ENCODE data around the gene ARPC1B.
"Not testable (repeated sequence)": the region's sequence is repeated elsewhere in the genome, so short reads cannot be mapped to it uniquely, and the experiment has no call there.

Gene ARPC1B

DNA sequence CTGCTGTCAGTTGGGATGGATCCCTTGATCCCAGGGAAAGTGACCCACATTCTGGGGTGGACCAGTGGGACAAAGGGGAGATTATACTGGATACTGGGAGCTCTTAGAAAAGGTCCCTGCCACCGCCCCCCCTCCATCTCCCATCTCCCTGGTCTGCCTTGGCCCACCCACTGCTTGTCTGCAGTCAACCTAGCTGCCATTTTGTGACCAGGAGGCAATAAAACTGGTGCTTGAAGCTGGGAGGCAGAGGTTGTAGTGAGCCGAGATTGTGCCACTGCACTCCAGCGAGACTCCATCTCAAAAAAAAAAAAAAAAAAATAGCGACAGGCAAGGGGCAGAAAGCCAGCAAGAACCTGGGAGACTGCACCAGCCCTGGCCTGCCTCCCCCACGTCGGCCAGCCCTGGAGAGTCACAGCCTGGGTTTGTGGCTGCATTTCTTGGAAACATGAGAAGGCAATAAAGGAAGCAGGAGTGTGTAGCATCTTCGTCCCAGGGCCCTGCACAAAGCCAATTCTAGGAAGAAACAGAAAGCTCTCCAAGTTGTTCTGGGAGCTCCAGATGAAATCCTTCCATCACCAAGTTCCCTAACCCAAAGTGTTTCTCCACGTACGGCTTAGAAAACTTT, 4.7 kb upstream of the ARPC1B start:
- DNase-seq, result no peak

GRCh38 chr7:99371376-99371920, 3.1 kb upstream of the ARPC1B start:
- no peak for DNase-seq

GRCh38 chr7:99372275-99373090, 2.0 kb upstream of the ARPC1B start:
- DNase-seq, result no peak

GRCh38 chr7:99373091-99374066, 1.2 kb upstream of the ARPC1B start:
- no peak for DNase-seq

DNA sequence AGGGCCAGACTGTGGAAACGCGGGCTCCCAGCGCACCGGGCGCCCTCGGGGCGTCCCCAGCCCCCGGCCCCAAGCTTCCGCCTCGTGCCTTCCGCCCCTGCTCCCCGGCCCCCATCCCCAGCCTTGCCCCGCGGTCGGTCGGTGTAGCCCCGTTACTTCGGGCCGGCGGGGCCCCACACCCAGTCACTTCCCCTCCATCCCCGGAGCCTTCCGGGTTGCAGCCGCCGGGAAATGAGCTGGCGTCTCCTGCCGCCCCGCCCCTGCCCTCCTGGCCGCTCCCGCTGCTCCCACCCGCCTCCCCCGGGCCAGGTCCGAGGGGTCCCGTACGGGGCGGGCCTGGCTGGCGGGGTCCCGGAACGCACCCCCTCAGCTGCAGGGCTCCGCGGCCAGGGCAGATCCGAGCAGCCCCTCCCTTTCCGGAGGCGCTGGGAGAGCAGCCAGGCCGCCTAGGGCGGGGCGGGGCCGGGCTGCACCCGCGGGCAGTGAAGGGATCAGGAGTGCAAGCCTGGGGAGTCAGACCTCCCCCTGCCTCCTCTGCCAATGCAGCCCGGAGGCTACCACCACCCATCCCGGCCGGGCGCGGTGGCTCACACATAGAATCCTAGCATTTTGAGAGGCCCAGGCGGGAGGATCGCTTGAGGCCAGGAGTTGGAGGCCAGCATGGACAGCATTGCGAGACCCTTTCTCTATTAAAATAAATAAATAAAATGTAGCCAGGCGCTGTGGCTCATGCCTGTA, 709 bp downstream of the ARPC1B start:
- DNase-seq, result peak; percentile 68 to 76

GRCh38 chr7:99379043-99379577, 4.6 kb downstream of the ARPC1B start:
- DNase-seq, result peak; percentile 46 to 54

GRCh38 chr7:99379693-99380031, 5.1 kb downstream of the ARPC1B start:
- DNase-seq, result not testable (repeated sequence)

- DNase-seq, result peak; percentile 45 to 57
Measured at GRCh38 chr7:99380032-99380822, 5.7 kb downstream of the ARPC1B start.

DNA sequence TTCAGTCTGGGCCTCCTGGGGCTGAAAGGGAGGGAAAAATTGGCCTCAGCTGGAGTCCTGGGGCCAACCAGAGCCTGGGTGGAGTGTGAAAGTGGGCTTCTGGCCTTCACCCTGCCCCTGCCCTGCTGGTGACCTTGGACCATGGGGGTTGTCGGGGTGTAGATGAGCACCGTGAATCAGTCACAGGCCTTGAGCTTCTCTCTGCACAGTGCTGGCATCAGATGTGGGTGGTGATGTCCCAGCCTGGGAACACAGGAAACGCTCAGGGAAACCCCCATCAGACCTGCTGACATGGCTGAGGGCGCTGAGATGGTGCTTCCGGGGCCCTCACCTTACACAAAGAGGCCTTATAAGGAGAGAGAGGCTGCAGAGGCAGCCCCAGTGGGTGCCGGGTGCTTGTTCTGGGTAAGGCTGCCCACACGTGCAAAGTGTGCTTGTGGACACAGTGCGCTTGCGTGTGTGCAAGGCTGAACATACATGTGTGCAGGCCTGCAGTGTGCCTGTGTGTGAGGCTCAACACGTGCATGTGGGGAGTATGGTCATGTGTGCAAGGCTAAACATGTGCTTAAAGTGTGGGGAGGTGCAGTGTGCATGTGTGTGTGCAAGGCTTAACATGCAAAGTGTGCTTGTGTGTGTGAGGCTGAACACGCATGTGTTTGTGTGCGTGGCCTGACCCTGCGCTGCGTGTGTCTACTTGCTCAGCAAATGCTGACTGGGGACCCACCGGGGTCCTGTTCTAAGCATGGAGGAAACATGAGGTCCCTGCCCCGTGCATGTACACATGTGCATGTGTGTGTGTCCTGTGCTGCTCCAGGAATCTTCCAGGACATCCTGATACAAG, 6.5 kb downstream of the ARPC1B start:
- DNase-seq, result peak; percentile 86 to 89

- DNase-seq, result no peak
Measured at GRCh38 chr7:99381664-99382075, 7.1 kb downstream of the ARPC1B start.

GRCh38 chr7:99383203-99383602, 8.7 kb downstream of the ARPC1B start:
- no peak for DNase-seq

DNA sequence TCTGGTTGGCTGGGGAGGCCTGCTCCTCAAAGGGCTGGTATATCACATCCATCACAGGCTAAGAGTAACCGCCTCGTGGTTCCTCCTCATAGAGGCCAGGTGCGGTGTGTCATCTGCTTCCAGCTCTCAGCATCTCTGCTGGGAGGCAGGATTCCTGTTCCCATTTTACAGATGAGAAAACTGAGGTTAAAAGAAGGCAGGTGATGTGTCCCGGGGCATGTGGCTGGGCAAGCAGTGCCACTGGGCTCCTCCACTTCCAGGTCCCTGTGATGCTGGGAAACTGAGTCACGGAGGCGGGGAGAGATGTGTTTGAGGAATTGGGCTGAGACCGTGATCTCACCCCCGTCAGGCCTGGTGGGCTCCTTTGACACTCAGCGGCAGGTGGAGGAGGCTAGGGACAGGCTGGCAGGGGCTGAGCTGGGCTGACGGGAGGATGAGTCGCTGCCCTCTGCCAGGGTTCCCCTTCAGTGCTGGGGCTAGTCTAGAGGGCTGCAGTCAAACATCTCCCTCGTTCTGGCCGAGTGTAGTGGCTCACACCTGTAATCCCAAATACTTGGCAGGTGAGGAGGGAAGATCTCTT, 9.4 kb downstream of the ARPC1B start:
- DNase-seq, result no peak

- DNase-seq, result no peak
Measured at GRCh38 chr7:99384523-99384922, 10.0 kb downstream of the ARPC1B start.

- no peak for DNase-seq
Measured at GRCh38 chr7:99385564-99385963, 11.0 kb downstream of the ARPC1B start.

DNA sequence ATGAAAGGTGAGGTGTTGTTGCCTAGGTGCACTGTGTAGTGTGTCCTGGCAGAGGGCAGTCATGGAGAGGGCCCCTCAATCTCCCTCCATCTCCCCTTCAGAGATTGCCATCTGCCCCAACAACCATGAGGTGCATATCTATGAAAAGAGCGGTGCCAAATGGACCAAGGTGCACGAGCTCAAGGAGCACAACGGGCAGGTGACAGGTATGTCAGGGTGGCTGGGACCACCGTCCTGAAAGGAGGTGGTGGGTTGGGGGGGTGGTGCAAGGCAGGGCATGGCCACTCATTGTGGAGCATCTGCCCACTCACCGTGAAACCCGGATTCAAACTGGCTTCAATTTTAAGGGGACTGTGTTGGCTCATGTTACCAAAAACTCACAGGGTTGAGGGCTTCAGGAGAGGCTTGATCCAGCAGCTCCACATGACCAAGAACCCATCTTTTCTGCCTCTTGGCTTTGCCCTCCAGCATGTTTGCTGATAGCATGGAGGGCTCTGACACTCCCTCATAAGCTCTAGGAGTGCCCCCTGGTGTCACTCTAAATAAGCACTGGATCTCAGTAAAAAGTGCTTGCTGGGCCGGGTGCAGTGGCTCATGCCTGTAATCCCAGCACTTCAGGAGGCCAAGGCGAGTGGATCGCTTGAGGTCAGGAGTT, 12.2 kb downstream of the ARPC1B start:
- DNase-seq, result no peak

- not testable (repeated sequence) for DNase-seq
Measured at GRCh38 chr7:99387239-99387635, 12.7 kb downstream of the ARPC1B start.

DNA sequence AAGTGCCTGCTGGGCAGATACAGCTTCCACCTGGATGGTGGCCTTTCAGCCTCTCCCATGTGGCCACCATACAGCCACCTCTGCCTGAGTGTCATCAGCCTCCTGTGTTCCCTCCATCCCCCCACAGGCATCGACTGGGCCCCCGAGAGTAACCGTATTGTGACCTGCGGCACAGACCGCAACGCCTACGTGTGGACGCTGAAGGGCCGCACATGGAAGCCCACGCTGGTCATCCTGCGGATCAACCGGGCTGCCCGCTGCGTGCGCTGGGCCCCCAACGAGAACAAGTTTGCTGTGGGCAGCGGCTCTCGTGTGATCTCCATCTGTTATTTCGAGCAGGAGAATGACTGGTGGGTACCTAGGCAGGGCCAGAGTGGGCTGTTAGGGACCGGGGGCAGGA, 13.4 kb downstream of the ARPC1B start:
- no peak for DNase-seq

GRCh38 chr7:99389772-99390171, 15.2 kb downstream of the ARPC1B start:
- DNase-seq, result no peak

DNA sequence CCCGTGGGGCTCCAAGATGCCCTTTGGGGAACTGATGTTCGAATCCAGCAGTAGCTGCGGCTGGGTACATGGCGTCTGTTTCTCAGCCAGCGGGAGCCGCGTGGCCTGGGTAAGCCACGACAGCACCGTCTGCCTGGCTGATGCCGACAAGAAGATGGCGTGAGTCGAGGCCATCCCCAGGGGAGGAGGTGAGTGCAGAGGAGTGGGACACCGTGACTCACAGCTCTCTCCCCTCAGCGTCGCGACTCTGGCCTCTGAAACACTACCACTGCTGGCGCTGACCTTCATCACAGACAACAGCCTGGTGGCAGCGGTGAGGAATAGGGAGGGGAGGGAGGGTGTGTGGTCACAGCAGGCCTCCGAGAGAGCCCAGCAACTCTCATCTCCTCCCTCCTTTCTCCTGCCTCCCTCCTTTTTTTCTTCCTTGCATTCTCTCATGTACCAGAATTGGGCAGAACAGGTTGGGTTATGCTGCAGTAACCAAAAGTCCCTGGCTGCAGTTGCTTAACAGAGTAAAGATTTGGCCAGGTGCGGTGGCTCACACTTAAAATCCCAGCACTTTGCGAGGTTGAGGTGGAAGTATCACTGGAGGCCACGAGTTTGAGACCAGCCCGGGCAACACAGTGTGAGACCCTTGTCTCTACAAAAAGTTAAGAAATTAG, 16.5 kb downstream of the ARPC1B start:
- DNase-seq, result no peak
